ENCODE data around the gene ALDH1A1.

ALDH1A1 gene

GRCh38 chr9:72952914-72953313 is at the start of gene ALDH1A1:
TSS of gene ALDH1A1 (minus strand) at chr9:72953053. CDS start at chr9:72953000, 53 bp downstream.
- no peaks in the 10 kb centered on the region for H3K9me3 ChIP-seq (ENCODE audit: low read depth, low read length)
- TF ChIP-seq POLR2AphosphoS5 (IDR thresholded peaks at IDR 0.05; ENCODE audit: borderline replicate concordance, low read depth, low read length), result no peak; the same call in 1 of the 2 replicates
- TF ChIP-seq FOXP2 (optimal IDR thresholded peaks at IDR 0.05; ENCODE audit: control extremely low read depth, extremely low read length, insufficient read depth), result no peak
- TF ChIP-seq EZH2 (IDR thresholded peaks at IDR 0.05), result no peak
- H3K9ac ChIP-seq (ENCODE audit: insufficient read length), result peak within 1 kb of the TSS; percentile 56
- peak within 1 kb of the TSS; percentile 67 for H3K4me3 ChIP-seq
- no peak for DNase-seq (ENCODE audit: low read depth, low spot score)
- H3K36me3 ChIP-seq (ENCODE audit: insufficient read depth, low read length), result no peaks in the 10 kb centered on the region
- H3K27ac ChIP-seq, result peak within 1 kb of the TSS; percentile 57

- no peak for TF ChIP-seq EZH2 (IDR thresholded peaks at IDR 0.05)
- TF ChIP-seq POLR2AphosphoS5 (IDR thresholded peaks at IDR 0.05; ENCODE audit: borderline replicate concordance, low read depth, low read length), result no peak
- TF ChIP-seq FOXP2 (optimal IDR thresholded peaks at IDR 0.05; ENCODE audit: control extremely low read depth, extremely low read length, insufficient read depth), result no peak
- Histone ChIP-seq H3K4me3 (no peak overlapping the region), H3K9ac (ENCODE audit: insufficient read length) (no peak overlapping the region), H3K36me3 (ENCODE audit: insufficient read depth, low read length) (no peaks in the 10 kb centered on the region), H3K27ac (no peak overlapping the region), H3K9me3 (ENCODE audit: low read depth, low read length) (no peaks in the 10 kb centered on the region)
- DNase-seq (ENCODE audit: low read depth, low spot score), result no peak
Observed at GRCh38 chr9:73001860-73002259, 49.0 kb upstream of the ALDH1A1 start.

- TF ChIP-seq POLR2AphosphoS5 (IDR thresholded peaks at IDR 0.05; ENCODE audit: borderline replicate concordance, low read depth, low read length) (no peak), FOXP2 (optimal IDR thresholded peaks at IDR 0.05; ENCODE audit: control extremely low read depth, extremely low read length, insufficient read depth) (no peak), EZH2 (IDR thresholded peaks at IDR 0.05) (no peak)
- DNase-seq (ENCODE audit: low read depth, low spot score), result no peak
- Histone ChIP-seq H3K36me3 (ENCODE audit: insufficient read depth, low read length) (no peaks in the 10 kb centered on the region), H3K9me3 (ENCODE audit: low read depth, low read length) (no peaks in the 10 kb centered on the region), H3K4me3 (no peak overlapping the region), H3K27ac (no peak overlapping the region), H3K9ac (ENCODE audit: insufficient read length) (no peak overlapping the region)
Observed at GRCh38 chr9:72998363-72998762, 45.5 kb upstream of the ALDH1A1 start.

GRCh38 chr9:72997387-72997995 is 44.6 kb upstream of the ALDH1A1 start:
- Histone ChIP-seq H3K36me3 (ENCODE audit: insufficient read depth, low read length) (no peaks in the 10 kb centered on the region), H3K27ac (no peak overlapping the region), H3K4me3 (no peak overlapping the region), H3K9me3 (ENCODE audit: low read depth, low read length) (no peaks in the 10 kb centered on the region), H3K9ac (ENCODE audit: insufficient read length) (no peak overlapping the region)
- TF ChIP-seq EZH2 (IDR thresholded peaks at IDR 0.05) (no peak), FOXP2 (optimal IDR thresholded peaks at IDR 0.05; ENCODE audit: control extremely low read depth, extremely low read length, insufficient read depth) (no peak), POLR2AphosphoS5 (IDR thresholded peaks at IDR 0.05; ENCODE audit: borderline replicate concordance, low read depth, low read length) (no peak)
- no peak for DNase-seq (ENCODE audit: low read depth, low spot score)

- Histone ChIP-seq H3K27ac (no peak overlapping the region), H3K4me3 (peak overlapping the region; percentile 26), H3K9ac (ENCODE audit: insufficient read length) (no peak overlapping the region), H3K9me3 (ENCODE audit: low read depth, low read length) (no peaks in the 10 kb centered on the region), H3K36me3 (ENCODE audit: insufficient read depth, low read length) (no peaks in the 10 kb centered on the region)
- DNase-seq (ENCODE audit: low read depth, low spot score), result no peak
- TF ChIP-seq EZH2 (IDR thresholded peaks at IDR 0.05) (no peak), POLR2AphosphoS5 (IDR thresholded peaks at IDR 0.05; ENCODE audit: borderline replicate concordance, low read depth, low read length) (no peak), FOXP2 (optimal IDR thresholded peaks at IDR 0.05; ENCODE audit: control extremely low read depth, extremely low read length, insufficient read depth) (no peak)
Observed at GRCh38 chr9:72996684-72997314, 43.9 kb upstream of the ALDH1A1 start.

GRCh38 chr9:72996114-72996513 is 43.3 kb upstream of the ALDH1A1 start:
- DNase-seq (ENCODE audit: low read depth, low spot score), result no peak
- Histone ChIP-seq H3K4me3 (peak overlapping the region; percentile 26), H3K9me3 (ENCODE audit: low read depth, low read length) (no peaks in the 10 kb centered on the region), H3K27ac (peak overlapping the region; percentile 14; the same call in 1 of the 2 replicates), H3K9ac (ENCODE audit: insufficient read length) (no peak overlapping the region), H3K36me3 (ENCODE audit: insufficient read depth, low read length) (no peaks in the 10 kb centered on the region)
- TF ChIP-seq FOXP2 (optimal IDR thresholded peaks at IDR 0.05; ENCODE audit: control extremely low read depth, extremely low read length, insufficient read depth) (no peak), POLR2AphosphoS5 (IDR thresholded peaks at IDR 0.05; ENCODE audit: borderline replicate concordance, low read depth, low read length) (no peak), EZH2 (IDR thresholded peaks at IDR 0.05) (no peak)

- Histone ChIP-seq H3K27ac (no peak overlapping the region), H3K36me3 (ENCODE audit: insufficient read depth, low read length) (no peaks in the 10 kb centered on the region), H3K9ac (ENCODE audit: insufficient read length) (no peak overlapping the region), H3K9me3 (ENCODE audit: low read depth, low read length) (no peaks in the 10 kb centered on the region), H3K4me3 (no peak overlapping the region)
- no peak for DNase-seq (ENCODE audit: low read depth, low spot score)
- TF ChIP-seq EZH2 (IDR thresholded peaks at IDR 0.05) (no peak), POLR2AphosphoS5 (IDR thresholded peaks at IDR 0.05; ENCODE audit: borderline replicate concordance, low read depth, low read length) (no peak), FOXP2 (optimal IDR thresholded peaks at IDR 0.05; ENCODE audit: control extremely low read depth, extremely low read length, insufficient read depth) (no peak)
Observed at GRCh38 chr9:72995131-72996024, 42.5 kb upstream of the ALDH1A1 start.

GRCh38 chr9:72991772-72992171 is 38.9 kb upstream of the ALDH1A1 start:
- H3K36me3 ChIP-seq (ENCODE audit: insufficient read depth, low read length), result no peaks in the 10 kb centered on the region
- no peak overlapping the region for H3K4me3 ChIP-seq
- H3K27ac ChIP-seq, result no peak overlapping the region
- DNase-seq (ENCODE audit: low read depth, low spot score), result no peak
- no peaks in the 10 kb centered on the region for H3K9me3 ChIP-seq (ENCODE audit: low read depth, low read length)
- no peak overlapping the region for H3K9ac ChIP-seq (ENCODE audit: insufficient read length)
- TF ChIP-seq EZH2 (IDR thresholded peaks at IDR 0.05) (no peak), POLR2AphosphoS5 (IDR thresholded peaks at IDR 0.05; ENCODE audit: borderline replicate concordance, low read depth, low read length) (no peak), FOXP2 (optimal IDR thresholded peaks at IDR 0.05; ENCODE audit: control extremely low read depth, extremely low read length, insufficient read depth) (no peak)

Measured in SK-N-MC (cell line).